Stimulated activated memory B cell treated with anti-CD40 and anti-IgM and Interleukin-4, amounts not matched to agents 10 μg/mL and 1 μg/mL and 100 μg/mL, for 72 hours (primary cell): ENCODE data around the gene TMEM185A.
"Not testable (repeated sequence)": the region's sequence is repeated elsewhere in the genome, so short reads cannot be mapped to it uniquely, and the experiment has no call there.

Experiments
- ATAC-seq: fragments of 150-1000 bp; cut with Tn5 transposase; 2 replicates; pipeline ENCODE4 v1.10.0; 2021
- H3K27ac Mint-ChIP-seq: one replicate; pipeline ENCODE4 v1.8.0; 2022; ENCODE audit warnings: mild to moderate bottlenecking, mixed read lengths
- H3K27me3 Mint-ChIP-seq: one replicate; pipeline ENCODE4 v1.8.0; 2022; ENCODE audit warnings: mixed read lengths
- H3K36me3 Mint-ChIP-seq: one replicate; pipeline ENCODE4 v1.8.0; 2022; ENCODE audit warnings: mixed read lengths
- H3K4me1 Mint-ChIP-seq: one replicate; pipeline ENCODE4 v1.8.0; 2022; ENCODE audit warnings: mixed read lengths
- H3K4me3 Mint-ChIP-seq: one replicate; pipeline ENCODE4 v1.8.0; 2022; ENCODE audit warnings: mild to moderate bottlenecking, moderate library complexity, mixed read lengths
- H3K9me3 Mint-ChIP-seq: one replicate; pipeline ENCODE4 v1.8.0; 2022; ENCODE audit warnings: mixed read lengths

The TMEM185A gene

GRCh38 chrX:149631234-149632165, at the start of gene TMEM185A:
Gene TMEM185A, minus strand, starts transcription at chrX:149631792. Its CDS starts 212 bp downstream, at chrX:149631580.
- ATAC-seq = peak; percentile 92
- H3K4me1 Mint-ChIP-seq = peaks cover 41% of the 10 kb centered on the region
- no peaks in the 10 kb centered on the region for H3K27me3 Mint-ChIP-seq
- H3K4me3 Mint-ChIP-seq = peak within 1 kb of the TSS; percentile 95
- H3K36me3 Mint-ChIP-seq = peaks cover 6% of the 10 kb centered on the region
- H3K27ac Mint-ChIP-seq = peak within 1 kb of the TSS; percentile 86
- H3K9me3 Mint-ChIP-seq = no peaks in the 10 kb centered on the region

- Mint-ChIP-seq H3K9me3 (no peaks in the 10 kb centered on the region), H3K4me1 (no peaks in the 10 kb centered on the region), H3K27ac (no peak overlapping the region), H3K27me3 (no peaks in the 10 kb centered on the region), H3K4me3 (no peak overlapping the region), H3K36me3 (no peaks in the 10 kb centered on the region)
- ATAC-seq = no peak
These were observed 49.6 kb upstream of the TMEM185A start for GRCh38 chrX:149681182-149681581.

- H3K4me1 Mint-ChIP-seq, H3K27ac Mint-ChIP-seq, H3K36me3 Mint-ChIP-seq, ATAC-seq, H3K9me3 Mint-ChIP-seq, H3K27me3 Mint-ChIP-seq, H3K4me3 Mint-ChIP-seq: not testable (repeated sequence)
These were observed 47.6 kb upstream of the TMEM185A start for GRCh38 chrX:149679164-149679678.

GRCh38 chrX:149675554-149675953, 44.0 kb upstream of the TMEM185A start:
- not testable (repeated sequence) for H3K27me3 Mint-ChIP-seq, H3K4me1 Mint-ChIP-seq, ATAC-seq, H3K27ac Mint-ChIP-seq, H3K36me3 Mint-ChIP-seq, H3K4me3 Mint-ChIP-seq, H3K9me3 Mint-ChIP-seq

- H3K36me3 Mint-ChIP-seq, H3K27me3 Mint-ChIP-seq, ATAC-seq, H3K27ac Mint-ChIP-seq, H3K4me3 Mint-ChIP-seq, H3K4me1 Mint-ChIP-seq, H3K9me3 Mint-ChIP-seq: not testable (repeated sequence)
These were observed 43.5 kb upstream of the TMEM185A start for GRCh38 chrX:149675088-149675487.

GRCh38 chrX:149660613-149661012, 29.0 kb upstream of the TMEM185A start:
- not testable (repeated sequence) for H3K27ac Mint-ChIP-seq, H3K4me1 Mint-ChIP-seq, ATAC-seq, H3K27me3 Mint-ChIP-seq, H3K36me3 Mint-ChIP-seq, H3K4me3 Mint-ChIP-seq, H3K9me3 Mint-ChIP-seq

GRCh38 chrX:149656260-149656884, 24.8 kb upstream of the TMEM185A start:
- H3K9me3 Mint-ChIP-seq, ATAC-seq: not testable (repeated sequence)

GRCh38 chrX:149652232-149652981, 20.8 kb upstream of the TMEM185A start:
- Mint-ChIP-seq H3K9me3 (no peaks in the 10 kb centered on the region), H3K4me1 (peaks cover 15% of the 10 kb centered on the region), H3K36me3 (no peaks in the 10 kb centered on the region), H3K4me3 (no peak overlapping the region), H3K27me3 (no peaks in the 10 kb centered on the region), H3K27ac (no peak overlapping the region)
- no peak for ATAC-seq

More at GRCh38 chrX:149656260-149656884, 24.8 kb upstream of the TMEM185A start:
- not testable (repeated sequence) for H3K4me3 Mint-ChIP-seq, H3K27ac Mint-ChIP-seq, H3K27me3 Mint-ChIP-seq, H3K4me1 Mint-ChIP-seq, H3K36me3 Mint-ChIP-seq

GRCh38 chrX:149650162-149650561, 18.6 kb upstream of the TMEM185A start:
- peaks cover 15% of the 10 kb centered on the region for H3K4me1 Mint-ChIP-seq
- H3K36me3 Mint-ChIP-seq = no peaks in the 10 kb centered on the region
- H3K4me3 Mint-ChIP-seq = no peak overlapping the region
- H3K9me3 Mint-ChIP-seq = no peaks in the 10 kb centered on the region
- peak overlapping the region; percentile 42 for H3K27ac Mint-ChIP-seq
- peak; percentile 83 for ATAC-seq
- no peaks in the 10 kb centered on the region for H3K27me3 Mint-ChIP-seq

- H3K36me3 Mint-ChIP-seq = no peaks in the 10 kb centered on the region
These were observed 17.3 kb upstream of the TMEM185A start for GRCh38 chrX:149648932-149649331.

GRCh38 chrX:149647505-149647904, 15.9 kb upstream of the TMEM185A start:
- Mint-ChIP-seq H3K9me3 (no peaks in the 10 kb centered on the region), H3K4me3 (no peak overlapping the region), H3K27ac (no peak overlapping the region), H3K36me3 (no peaks in the 10 kb centered on the region), H3K4me1 (peaks cover 15% of the 10 kb centered on the region), H3K27me3 (no peaks in the 10 kb centered on the region)
- ATAC-seq = no peak

More at GRCh38 chrX:149648932-149649331, 17.3 kb upstream of the TMEM185A start:
- Mint-ChIP-seq H3K27me3 (no peaks in the 10 kb centered on the region), H3K27ac (peak overlapping the region; percentile 42), H3K4me1 (peaks cover 15% of the 10 kb centered on the region), H3K4me3 (no peak overlapping the region), H3K9me3 (no peaks in the 10 kb centered on the region)
- ATAC-seq = no peak

GRCh38 chrX:149643496-149643895, 11.9 kb upstream of the TMEM185A start:
- no peak overlapping the region for H3K4me3 Mint-ChIP-seq
- H3K9me3 Mint-ChIP-seq = no peaks in the 10 kb centered on the region
- no peaks in the 10 kb centered on the region for H3K27me3 Mint-ChIP-seq
- no peaks in the 10 kb centered on the region for H3K36me3 Mint-ChIP-seq
- ATAC-seq = no peak
- no peak overlapping the region for H3K27ac Mint-ChIP-seq
- H3K4me1 Mint-ChIP-seq = no peaks in the 10 kb centered on the region

- H3K9me3 Mint-ChIP-seq = no peaks in the 10 kb centered on the region
- no peaks in the 10 kb centered on the region for H3K36me3 Mint-ChIP-seq
- ATAC-seq = no peak
- H3K4me1 Mint-ChIP-seq = no peaks in the 10 kb centered on the region
- no peaks in the 10 kb centered on the region for H3K27me3 Mint-ChIP-seq
- H3K27ac Mint-ChIP-seq = no peak overlapping the region
- no peak overlapping the region for H3K4me3 Mint-ChIP-seq
These were observed 10.2 kb upstream of the TMEM185A start for GRCh38 chrX:149641835-149642234.

GRCh38 chrX:149641432-149641831, 9.8 kb upstream of the TMEM185A start:
- Mint-ChIP-seq H3K27ac (no peak overlapping the region), H3K4me1 (no peaks in the 10 kb centered on the region), H3K9me3 (no peaks in the 10 kb centered on the region), H3K27me3 (no peaks in the 10 kb centered on the region), H3K4me3 (no peak overlapping the region), H3K36me3 (no peaks in the 10 kb centered on the region)
- ATAC-seq = no peak

GRCh38 chrX:149639568-149639967, 8.0 kb upstream of the TMEM185A start:
- no peaks in the 10 kb centered on the region for H3K9me3 Mint-ChIP-seq
- no peak for ATAC-seq
- no peak overlapping the region for H3K4me3 Mint-ChIP-seq
- H3K4me1 Mint-ChIP-seq = no peaks in the 10 kb centered on the region
- no peaks in the 10 kb centered on the region for H3K27me3 Mint-ChIP-seq
- H3K36me3 Mint-ChIP-seq = no peaks in the 10 kb centered on the region
- no peak overlapping the region for H3K27ac Mint-ChIP-seq
